AG08396 (cell line): Measurements from ENCODE around the gene UBAC2.
"Not testable (repeated sequence)": the region's sequence is repeated elsewhere in the genome, so short reads cannot be mapped to it uniquely, and the experiment has no call there.

Experiments used
- DNase-seq: peaks from one replicate; pipeline ENCODE4 v3.0.0; 2012; ENCODE audit warnings: low spot score, mixed read lengths

Gene UBAC2

GRCh38 chr13:99214731-99215130, 14.1 kb downstream of the UBAC2 start:
- no peak for DNase-seq

- no peak for DNase-seq
These were observed 14.7 kb downstream of the UBAC2 start for GRCh38 chr13:99215184-99215830.

GRCh38 chr13:99217461-99218110, 16.9 kb downstream of the UBAC2 start:
- no peak for DNase-seq

GRCh38 chr13:99218126-99218525, 17.5 kb downstream of the UBAC2 start:
- DNase-seq: no peak

GRCh38 chr13:99218545-99218944, 17.9 kb downstream of the UBAC2 start:
- no peak for DNase-seq

- DNase-seq: no peak
These were observed 18.3 kb downstream of the UBAC2 start for GRCh38 chr13:99218969-99219368.

GRCh38 chr13:99220199-99220935, 19.7 kb downstream of the UBAC2 start:
- no peak for DNase-seq

- no peak for DNase-seq
These were observed 21.0 kb downstream of the UBAC2 start for GRCh38 chr13:99221567-99222239.

GRCh38 chr13:99223587-99223986, 22.9 kb downstream of the UBAC2 start:
- no peak for DNase-seq

- DNase-seq: no peak
These were observed 23.4 kb downstream of the UBAC2 start for GRCh38 chr13:99224021-99224420.

GRCh38 chr13:99225078-99225477, 24.4 kb downstream of the UBAC2 start:
- DNase-seq: no peak

GRCh38 chr13:99226513-99226912, 25.9 kb downstream of the UBAC2 start:
- no peak for DNase-seq

- DNase-seq: no peak
These were observed 26.8 kb downstream of the UBAC2 start for GRCh38 chr13:99227331-99227900.

- no peak for DNase-seq
These were observed 27.4 kb downstream of the UBAC2 start for GRCh38 chr13:99227909-99228688.

GRCh38 chr13:99228737-99229691, 28.4 kb downstream of the UBAC2 start:
- DNase-seq: peak; percentile 63

GRCh38 chr13:99230588-99230987, 29.9 kb downstream of the UBAC2 start:
- not testable (repeated sequence) for DNase-seq

GRCh38 chr13:99230991-99231390, 30.3 kb downstream of the UBAC2 start:
- no peak for DNase-seq

- DNase-seq: no peak
These were observed 31.1 kb downstream of the UBAC2 start for GRCh38 chr13:99231721-99232120.

- no peak for DNase-seq
These were observed 37.5 kb downstream of the UBAC2 start for GRCh38 chr13:99237981-99238662.

- DNase-seq: peak; percentile 22
These were observed 45.4 kb downstream of the UBAC2 start for GRCh38 chr13:99246100-99246499.
